Fibroblast of skin of abdomen (primary cell): ENCODE measurements around the gene PRKCE.
"Not testable (repeated sequence)": the region's sequence is repeated elsewhere in the genome, so short reads cannot be mapped to it uniquely, and the experiment has no call there.

ENCODE experiments used
- DNase-seq: peaks from one replicate; pipeline ENCODE4 v3.0.0-alpha.2; 2013

PRKCE gene

GRCh38 chr2:45839508-45840251 lies 188.2 kb downstream of the PRKCE start:
- no peak for DNase-seq

DNA sequence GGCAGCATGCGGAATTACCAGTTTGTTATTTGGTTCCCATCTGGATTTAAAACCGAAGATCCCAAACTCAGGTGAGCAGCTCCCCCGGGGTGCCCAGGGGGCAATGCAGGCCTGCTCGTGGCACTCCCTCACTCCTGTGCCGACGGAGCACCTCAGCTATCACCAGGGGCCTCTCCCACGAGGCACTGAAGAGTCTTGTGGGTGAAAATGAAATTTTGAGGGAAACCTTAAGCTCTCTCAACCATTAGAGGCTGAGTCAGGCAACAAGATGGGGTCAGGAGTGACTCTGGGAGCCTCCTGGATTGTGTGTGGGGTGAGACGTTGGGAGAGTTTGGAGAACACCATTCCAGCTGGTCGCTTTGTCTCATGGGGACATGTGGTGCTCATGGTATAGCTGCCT lies 189.0 kb downstream of the PRKCE start:
- DNase-seq = no peak

GRCh38 chr2:45841752-45842407 lies 190.4 kb downstream of the PRKCE start:
- DNase-seq = no peak

GRCh38 chr2:45843136-45843535 lies 191.7 kb downstream of the PRKCE start:
- DNase-seq = no peak

- no peak for DNase-seq
Measured at GRCh38 chr2:45844796-45845457, 193.5 kb downstream of the PRKCE start.

GRCh38 chr2:45845566-45845965 lies 194.1 kb downstream of the PRKCE start:
- peak; percentile 31 for DNase-seq

- DNase-seq = peak; percentile 86
Measured at GRCh38 chr2:45849491-45850283, 198.2 kb downstream of the PRKCE start.

- DNase-seq = no peak
Measured at GRCh38 chr2:45850558-45850957, 199.1 kb downstream of the PRKCE start.

DNA sequence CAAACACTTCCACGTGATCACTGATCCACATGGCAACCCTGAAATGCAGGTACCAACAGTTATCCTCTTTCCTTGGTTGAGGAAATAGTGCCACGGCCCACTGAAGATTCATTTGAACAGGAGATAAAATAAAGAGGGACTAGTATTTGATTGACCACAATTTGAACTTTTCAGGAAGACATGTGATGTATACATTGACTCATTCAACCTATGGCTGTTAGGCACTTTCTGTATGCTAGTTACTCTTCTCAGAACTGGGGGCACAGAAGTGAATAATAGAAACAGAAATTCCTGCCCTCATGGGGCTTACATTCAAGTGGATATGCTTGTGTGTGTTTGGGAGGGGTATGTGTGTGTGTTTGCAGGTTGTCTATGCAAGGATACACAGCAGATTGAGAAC lies 199.6 kb downstream of the PRKCE start:
- DNase-seq = no peak

DNA sequence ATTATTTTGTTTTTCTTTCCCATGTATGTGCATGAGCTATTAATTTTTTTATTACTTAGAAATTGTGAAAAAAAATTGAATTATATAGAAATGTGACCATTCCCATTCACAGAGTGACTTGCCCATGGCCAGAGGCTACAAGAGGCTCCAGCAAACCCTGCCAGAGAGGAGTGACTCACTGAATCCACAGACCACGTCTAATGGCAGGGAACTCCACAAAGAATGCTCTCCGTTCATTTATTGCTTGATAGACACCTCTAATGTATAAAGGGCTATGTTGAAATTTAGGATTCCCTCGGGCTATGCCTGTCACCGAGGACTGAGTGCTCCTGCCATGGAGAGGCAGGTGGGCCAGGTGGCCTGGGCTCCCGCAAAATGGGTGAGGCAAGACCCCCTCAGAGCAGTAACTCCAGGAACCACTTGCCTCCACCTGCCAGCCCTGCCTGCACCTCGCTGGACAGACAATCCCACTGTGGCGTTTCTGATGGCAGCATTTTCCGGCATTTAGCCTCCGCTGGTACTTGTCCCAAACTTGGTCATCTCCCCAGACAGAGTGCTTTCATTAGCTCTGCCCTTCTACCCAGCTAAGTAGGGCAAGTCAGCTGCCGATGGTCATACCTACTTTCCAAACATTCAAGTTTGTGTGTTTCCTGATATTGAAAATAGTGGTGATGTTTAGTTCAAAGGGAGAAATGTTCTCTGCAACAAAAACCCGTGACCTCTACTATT lies 200.3 kb downstream of the PRKCE start:
- peak; percentile 80 for DNase-seq

GRCh38 chr2:45852450-45853150 lies 201.1 kb downstream of the PRKCE start:
- no peak for DNase-seq

- DNase-seq = peak; percentile 43
Measured at GRCh38 chr2:45855374-45855773, 203.9 kb downstream of the PRKCE start.

- no peak for DNase-seq
Measured at GRCh38 chr2:45856391-45857274, 205.2 kb downstream of the PRKCE start.

- DNase-seq = no peak
Measured at GRCh38 chr2:45857275-45857609, 205.8 kb downstream of the PRKCE start.

- DNase-seq = no peak
Measured at GRCh38 chr2:45857867-45858520, 206.5 kb downstream of the PRKCE start.

DNA sequence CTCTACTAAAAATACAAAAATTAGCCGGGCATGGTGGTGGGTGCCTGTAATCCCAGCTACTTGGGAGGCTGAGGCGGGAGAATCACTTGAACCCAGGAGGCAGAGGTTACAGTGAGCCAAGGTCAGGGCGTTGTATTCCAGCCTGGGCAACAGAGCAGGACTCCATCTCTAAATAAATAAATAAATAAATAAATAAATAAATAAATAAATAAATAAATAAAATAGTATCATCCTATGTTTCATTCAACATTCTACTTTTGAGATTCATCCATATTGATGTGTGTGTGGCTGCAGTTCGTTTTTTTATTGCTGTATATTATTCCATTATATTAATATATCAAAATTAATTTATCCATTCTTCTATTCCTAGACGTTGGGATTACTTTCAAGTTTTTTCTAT lies 207.4 kb downstream of the PRKCE start:
- not testable (repeated sequence) for DNase-seq

DNA sequence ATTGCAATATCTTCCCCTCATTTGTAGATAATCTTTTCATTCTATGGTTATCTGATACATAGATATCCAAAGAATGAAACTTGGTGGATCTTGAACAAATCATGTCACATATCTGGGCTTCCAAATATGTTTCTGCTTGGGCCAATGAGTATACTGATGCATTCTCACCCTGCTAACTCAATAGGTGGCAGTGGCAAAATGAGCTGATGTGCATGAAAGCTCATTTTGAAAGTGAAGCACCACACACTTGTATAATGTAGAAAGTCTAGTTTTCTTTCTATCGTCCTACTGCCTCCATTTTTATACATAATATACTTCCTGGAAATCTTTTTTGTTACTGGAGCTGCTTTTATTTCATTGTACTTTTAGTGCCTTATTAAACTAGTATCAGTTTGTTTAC lies 208.2 kb downstream of the PRKCE start:
- no peak for DNase-seq

DNA sequence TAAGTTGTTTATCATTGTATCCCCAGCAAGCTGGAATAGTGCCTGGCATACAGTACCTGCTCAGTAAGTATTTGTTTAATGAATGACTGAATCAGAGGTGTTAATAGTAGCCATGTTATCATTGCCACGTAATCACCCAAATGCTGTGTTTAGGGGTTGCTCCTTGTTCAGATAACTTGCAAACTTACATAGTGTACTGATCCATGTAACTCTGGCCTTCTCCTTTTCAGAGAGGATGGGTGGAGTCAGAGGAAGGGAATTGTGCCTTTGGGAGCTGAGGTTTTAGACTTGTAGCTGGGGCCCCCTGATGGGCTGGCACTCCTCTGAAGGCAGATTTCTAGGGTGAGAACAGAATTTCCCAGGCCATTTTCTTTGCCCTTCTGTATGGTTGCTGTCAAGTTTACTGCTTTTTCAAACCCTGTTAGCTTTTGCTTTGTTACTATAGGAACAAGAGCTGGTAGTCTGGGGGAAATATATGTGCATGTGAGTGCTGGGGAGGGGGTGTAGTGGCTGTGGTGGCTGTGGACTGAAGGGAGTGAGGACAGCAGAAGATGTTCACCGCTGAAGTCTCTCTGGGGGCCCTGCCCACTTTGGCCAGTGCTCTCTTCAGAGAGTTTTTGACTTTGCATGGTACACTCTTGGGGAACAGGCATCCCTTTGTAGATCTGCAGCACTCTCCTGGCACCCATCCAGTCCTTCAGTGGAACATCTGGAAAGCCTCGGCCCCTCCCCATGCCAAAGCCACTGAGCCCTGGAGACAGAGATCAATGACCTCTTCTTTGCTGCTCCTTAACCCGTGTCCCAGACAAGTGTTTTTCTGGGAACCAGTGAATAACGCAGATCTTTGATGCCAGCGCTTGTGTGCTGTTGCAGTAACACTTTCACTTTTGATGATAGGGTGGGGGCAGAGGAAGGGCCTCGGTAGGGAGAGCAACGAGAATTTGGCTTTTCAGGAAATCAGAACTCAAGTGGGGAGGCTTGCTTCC lies 209.0 kb downstream of the PRKCE start:
- peak; percentile 37 for DNase-seq

DNA sequence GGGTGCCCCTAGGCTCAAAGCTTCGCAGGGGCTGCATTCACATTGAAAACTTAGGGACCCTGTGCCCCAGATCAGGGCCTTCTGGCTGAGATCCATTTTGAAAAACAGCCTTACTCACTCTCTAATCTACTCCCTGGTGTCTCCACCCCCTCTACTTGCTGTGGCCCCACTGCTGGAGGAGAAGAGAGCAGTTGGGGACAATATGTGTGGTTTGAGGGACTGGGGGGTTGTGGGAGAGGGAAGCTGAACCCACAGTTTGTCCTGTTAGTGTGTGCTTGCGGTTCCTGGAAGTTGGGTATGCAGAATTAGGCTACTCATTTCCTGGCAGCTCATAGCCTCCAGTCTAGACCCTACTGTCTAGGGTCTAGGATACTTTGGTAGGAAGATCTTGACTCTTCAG lies 211.4 kb downstream of the PRKCE start:
- no peak for DNase-seq
